ENCODE measurements around the gene SNX27.
A peak's percentile ranks its signal among the peaks of the same experiment; 100 is the strongest.

SNX27 gene

DNA sequence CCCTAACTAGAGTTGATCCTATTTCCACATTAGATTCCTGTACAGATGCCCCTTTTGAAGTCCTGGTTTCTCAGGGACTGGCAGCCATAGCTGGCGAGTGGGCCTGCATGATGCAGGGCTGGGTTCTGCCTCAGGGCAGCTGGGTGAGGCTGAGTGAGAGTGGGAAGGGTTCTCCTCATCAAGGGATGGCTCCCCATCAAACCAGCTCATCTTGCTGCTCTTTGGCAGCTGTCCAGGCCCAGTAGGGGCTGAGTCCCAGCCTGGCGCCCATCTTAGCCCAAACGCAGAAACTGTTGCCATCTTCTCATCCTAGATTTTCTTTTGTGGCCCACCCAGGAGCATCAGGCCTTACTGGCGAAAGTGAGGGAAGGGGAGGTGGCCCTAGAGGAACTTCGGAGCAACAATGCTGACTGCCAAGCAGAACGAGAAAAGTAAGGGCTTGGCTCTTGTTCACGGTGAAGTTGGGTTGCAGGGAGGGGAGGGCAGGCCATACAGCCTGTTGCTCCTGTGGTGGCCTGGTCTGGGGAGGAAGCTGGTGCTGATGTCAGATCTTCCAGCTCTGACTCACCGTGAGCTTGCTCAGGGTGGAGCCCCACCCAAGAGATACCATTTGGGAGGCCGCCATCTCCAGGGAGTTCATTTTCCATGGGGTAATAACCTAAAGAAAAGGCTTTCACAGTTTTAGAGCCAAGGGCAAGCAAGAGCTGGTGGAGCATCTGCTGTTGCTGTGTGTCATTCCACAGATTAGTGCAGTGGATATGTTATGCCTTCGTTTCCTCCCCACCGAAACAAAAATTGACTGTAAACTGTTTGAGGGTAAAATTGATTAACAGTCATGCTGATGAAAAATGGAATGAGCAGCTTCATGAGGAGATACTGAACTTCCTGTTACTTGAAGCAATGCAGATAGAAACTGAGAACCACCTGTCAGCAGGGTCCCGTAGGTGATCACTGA, 37.0 kb upstream of the SNX27 start:
- no peak for TF ChIP-seq CTCF (IDR thresholded peaks at IDR 0.05; ENCODE audit: low read length, missing control alignments)
- DNase-seq (ENCODE audit: low read depth) = peak; percentile 84
- H3K4me3 ChIP-seq (replicated peaks; ENCODE audit: low read depth, low read length) = no peak overlapping the region

- no peak overlapping the region for H3K4me3 ChIP-seq (replicated peaks; ENCODE audit: low read depth, low read length)
- no peak for DNase-seq (ENCODE audit: low read depth)
- TF ChIP-seq CTCF (IDR thresholded peaks at IDR 0.05; ENCODE audit: low read length, missing control alignments) = no peak
These were observed 34.7 kb upstream of the SNX27 start for GRCh38 chr1:151577173-151577572.

DNA sequence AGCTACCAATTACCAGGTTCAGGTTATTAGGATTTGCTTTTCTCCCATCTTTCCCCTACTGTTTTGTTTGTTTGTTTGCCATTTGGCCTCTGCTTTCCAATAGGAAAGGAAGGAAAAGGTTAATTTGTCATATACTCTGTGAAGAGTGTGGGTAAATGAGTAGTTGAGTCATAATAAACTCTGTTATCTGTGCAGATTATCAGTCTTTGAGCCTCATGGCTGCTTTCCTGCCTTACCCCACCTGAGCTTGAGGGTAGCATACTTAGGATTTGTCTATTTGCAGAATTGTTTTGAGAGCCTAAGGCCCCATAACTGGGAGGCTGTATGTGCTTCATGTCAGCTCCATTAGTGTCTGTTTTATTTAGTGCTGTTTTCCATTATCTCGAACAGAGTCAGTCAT, 32.9 kb upstream of the SNX27 start:
- no peak for TF ChIP-seq CTCF (IDR thresholded peaks at IDR 0.05; ENCODE audit: low read length, missing control alignments)
- DNase-seq (ENCODE audit: low read depth) = no peak
- H3K4me3 ChIP-seq (replicated peaks; ENCODE audit: low read depth, low read length) = no peak overlapping the region

GRCh38 chr1:151579436-151580225, 32.2 kb upstream of the SNX27 start:
- DNase-seq (ENCODE audit: low read depth) = peak; percentile 21
- TF ChIP-seq CTCF (IDR thresholded peaks at IDR 0.05; ENCODE audit: low read length, missing control alignments) = no peak

GRCh38 chr1:151581451-151581850, 30.4 kb upstream of the SNX27 start:
- no peak for TF ChIP-seq CTCF (IDR thresholded peaks at IDR 0.05; ENCODE audit: low read length, missing control alignments)
- no peak overlapping the region for H3K4me3 ChIP-seq (replicated peaks; ENCODE audit: low read depth, low read length)
- DNase-seq (ENCODE audit: low read depth) = no peak

More at GRCh38 chr1:151579436-151580225, 32.2 kb upstream of the SNX27 start:
- no peak overlapping the region for H3K4me3 ChIP-seq (replicated peaks; ENCODE audit: low read depth, low read length)

DNA sequence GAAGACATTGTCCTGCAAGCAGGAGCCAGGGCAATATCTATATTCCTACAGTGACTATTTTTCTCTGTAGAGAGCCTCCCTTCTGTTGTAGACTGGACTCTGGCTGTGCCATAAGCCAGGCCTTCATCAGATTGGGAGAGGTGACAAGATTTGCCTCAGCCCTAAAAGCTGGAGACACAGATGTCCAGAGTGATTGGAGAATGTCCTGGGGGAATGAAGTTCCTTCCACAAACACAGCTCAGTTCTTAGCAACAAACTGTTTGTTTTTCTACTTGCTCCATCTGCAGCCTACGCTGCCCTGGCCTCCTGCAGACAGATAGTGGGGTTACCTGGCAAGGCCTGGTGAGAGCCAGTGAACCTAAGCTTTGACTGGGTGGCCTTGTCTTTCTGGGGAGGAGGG, 29.9 kb upstream of the SNX27 start:
- DNase-seq (ENCODE audit: low read depth) = no peak
- no peak overlapping the region for H3K4me3 ChIP-seq (replicated peaks; ENCODE audit: low read depth, low read length)
- TF ChIP-seq CTCF (IDR thresholded peaks at IDR 0.05; ENCODE audit: low read length, missing control alignments) = no peak
